GM21526 (cell line): Measurements from ENCODE around the gene MAP3K21.

Source experiments
- ATAC-seq: cut with Tn5 transposase; IDR thresholded peaks from one replicate; pipeline ENCODE4 v1.9.1; 2021; ENCODE audit warnings: moderate library complexity; ENCODE audit not compliant: unreplicated experiment, low FRiP score

Gene MAP3K21

DNA sequence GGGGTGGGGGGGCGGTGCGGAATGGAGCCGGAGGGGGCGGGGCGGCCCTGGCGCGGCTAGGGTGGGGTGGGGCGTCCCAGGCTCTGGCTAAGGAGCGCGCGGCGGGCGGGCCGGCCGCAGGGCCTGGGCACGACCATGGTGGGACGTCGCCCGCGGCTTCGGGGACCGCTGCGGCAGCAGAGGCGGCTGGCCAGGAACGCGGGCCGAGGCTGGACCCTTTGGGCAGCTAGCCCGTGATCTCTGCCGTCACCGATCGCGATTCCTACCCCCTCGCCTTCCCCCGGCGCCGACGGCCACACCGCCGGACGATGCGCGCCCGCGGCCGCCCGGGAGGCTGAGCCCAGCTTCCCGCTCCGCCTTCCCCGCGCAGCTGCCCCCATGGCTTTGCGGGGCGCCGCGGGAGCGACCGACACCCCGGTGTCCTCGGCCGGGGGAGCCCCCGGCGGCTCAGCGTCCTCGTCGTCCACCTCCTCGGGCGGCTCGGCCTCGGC, at the start of gene MAP3K21:
MAP3K21 (plus strand) TSS at position 74 of the 491 bp plus-strand sequence; CDS start at position 379, 305 bp downstream.
- peak; percentile 51 for ATAC-seq

DNA sequence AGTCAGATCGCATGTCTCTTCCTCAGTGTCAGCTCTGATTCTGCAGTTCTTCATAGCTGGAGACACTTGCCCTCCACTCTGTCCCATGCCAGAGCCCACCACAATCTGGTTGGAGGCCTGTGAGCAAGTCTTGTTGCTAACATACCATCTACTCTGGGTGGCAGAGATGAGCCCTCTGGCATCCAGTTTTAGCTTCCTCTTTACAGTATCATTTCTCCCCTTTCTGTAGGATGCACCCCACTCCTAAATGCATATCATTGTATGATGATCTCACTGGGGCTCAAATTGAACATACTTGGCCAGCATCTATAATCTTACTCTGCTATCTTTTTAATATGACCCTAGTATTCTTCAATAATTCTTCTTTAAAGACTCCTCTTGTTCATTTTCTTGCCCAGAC, 48.9 kb upstream of the MAP3K21 start:
- no peak for ATAC-seq

DNA sequence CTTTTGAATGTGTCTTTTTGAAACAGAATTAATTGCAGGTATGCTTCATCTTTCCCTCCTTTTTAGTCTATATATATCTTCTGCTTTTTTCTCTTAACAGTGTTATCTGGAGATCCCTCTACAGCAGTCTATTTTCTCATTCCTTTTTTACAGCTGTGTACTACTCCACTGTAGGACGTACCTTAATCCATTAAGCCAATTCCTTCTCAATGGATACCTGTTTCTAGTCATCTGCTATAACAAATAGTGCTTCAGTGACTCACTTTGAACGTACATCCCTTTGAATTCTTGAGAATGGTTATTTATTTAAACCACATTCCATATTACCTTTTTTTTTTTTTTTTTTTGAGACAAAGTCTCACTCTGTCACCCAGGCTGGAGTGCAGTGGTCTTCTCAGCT, 47.6 kb upstream of the MAP3K21 start:
- ATAC-seq: no peak

DNA sequence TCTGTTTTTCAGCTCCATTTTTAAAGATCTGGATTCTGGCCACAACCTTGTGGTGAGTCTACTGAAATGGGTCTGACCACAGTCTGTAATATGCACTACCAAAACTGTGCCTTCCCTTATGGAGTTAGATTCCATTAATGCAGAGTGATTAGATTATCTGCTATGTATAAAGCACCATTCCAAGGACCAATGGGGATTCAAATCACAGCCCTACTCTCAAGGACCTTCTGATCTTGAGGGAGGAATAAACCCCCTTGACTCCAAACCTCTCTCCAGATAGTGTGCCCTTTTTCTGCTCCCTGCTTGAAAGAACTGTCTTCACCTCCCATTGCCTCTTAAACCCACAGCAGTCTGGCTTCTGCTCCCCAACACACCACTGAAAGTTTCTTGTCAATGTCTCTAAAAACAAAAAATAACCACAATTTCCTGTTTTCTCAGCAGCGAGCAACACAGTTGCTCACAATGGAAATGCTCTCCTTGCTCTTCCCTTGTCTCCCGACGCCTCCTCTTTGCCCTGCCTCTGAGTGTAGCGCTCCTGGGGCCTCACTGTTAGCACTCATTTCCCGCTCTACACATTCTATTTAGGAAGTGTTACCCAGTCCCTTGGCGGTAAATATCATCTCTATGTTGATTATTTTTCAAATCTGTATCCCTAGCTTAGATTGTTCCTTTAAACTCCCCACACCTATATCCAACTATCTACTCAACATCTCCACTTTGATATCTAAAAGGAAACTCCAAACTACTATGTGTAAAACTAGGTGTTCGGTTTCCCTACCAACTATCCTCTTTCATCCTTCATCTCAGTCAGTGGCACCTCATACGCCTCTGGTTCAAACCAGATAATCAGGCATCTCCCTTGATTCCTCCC, 45.6 kb upstream of the MAP3K21 start:
- peak; percentile 92 for ATAC-seq

DNA sequence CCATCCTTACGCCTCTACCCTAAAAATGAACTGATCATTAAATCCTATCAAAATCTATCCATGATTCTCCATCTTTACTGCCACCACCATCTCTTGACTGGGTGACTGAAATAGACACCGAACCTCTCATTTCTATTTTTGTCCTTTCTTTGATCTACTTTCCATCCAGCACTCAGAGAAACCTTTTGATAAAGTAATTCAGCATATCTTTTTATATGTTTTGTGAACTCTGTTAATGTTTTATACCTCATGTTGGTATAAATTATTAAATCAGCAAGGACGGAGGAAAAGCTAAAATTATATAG, 45.0 kb upstream of the MAP3K21 start:
- no peak for ATAC-seq

DNA sequence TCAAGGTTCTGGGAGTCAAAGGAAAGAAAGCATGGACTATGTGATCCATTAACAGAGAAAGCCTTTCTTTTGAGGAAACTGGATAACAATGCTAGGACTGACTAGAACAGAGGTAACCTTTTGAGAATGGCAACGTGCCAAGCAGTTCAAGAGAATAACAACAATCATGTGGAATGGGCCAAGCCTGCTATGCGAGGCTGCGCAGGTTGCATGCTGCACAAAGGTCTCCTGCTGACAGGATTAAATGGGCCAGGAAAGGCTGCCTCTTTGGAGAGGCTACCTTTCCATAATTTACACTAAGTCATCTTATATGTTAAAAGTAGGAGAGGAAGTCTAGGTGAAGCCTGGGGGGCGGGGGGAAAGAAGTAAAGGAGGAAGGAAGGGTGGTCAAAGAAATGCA, 37.8 kb upstream of the MAP3K21 start:
- no peak for ATAC-seq

DNA sequence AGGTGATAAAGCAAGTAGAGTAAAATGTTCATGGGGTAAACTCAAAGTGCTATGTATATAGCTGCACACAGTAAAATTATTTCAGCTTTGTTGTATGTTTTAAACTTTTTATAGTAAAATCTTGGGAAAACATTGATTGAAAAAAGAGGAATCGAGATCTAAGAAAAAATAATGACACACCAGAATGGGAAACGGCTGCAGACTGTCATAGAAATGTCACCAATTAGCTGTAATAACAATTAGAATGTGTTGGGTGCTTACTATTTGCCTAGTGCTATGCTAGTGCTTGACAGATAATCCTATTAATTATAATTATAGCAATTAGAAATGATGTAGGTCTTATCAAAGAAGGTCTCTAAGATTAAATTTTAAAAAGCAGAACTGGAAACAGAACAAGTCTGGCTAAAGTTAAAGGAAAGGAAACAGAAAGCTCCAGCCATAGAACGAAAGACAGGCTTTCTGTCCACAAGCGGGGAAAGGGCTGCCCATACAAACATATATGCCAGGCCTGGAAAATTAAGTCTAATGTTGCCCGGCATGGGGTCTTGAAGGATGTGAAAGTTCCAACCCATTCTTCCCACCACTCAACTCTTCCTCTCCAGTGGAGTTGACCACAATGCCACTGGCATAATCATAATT, 37.0 kb upstream of the MAP3K21 start:
- ATAC-seq: no peak

DNA sequence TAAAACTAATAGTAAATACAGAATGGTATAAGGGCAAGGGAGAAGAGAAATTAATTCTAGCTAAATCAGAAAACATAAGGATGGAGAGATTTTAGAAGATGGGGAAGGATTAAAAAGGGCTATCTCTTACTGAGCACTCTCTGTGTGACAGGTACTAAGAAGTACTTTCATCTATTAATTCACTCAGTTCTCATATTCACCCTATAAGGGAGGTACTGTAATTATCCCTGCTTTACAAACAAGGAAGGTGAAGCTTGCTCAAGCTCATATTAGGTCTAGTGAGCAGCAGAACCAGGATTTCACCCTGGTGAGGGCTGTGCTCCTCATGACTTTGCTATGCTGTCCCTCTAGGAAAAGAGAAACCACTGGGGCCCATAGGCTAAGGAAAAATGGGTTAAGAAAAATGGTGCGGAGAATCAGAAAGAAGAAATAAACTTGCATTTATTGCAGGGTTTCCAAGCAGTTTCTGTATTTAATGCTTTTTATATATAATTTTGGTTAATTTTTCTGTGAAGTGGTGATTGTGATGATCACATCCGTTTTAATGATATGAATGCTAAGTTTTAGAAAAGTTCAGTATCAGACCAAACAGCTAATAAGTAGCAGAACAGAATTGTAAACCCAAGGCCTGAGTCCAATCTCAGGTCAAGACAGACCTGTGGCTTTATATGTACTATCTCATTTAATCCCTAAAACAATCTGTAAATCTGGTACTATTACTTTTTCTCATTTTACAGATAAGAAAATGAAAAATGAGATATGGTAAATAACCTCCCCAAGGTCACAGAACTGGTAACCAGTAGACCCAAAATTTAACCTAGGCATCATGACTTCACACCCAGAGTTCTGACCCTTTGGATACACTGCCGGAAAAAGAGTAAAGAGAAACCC, 33.7 kb upstream of the MAP3K21 start:
- ATAC-seq: no peak

DNA sequence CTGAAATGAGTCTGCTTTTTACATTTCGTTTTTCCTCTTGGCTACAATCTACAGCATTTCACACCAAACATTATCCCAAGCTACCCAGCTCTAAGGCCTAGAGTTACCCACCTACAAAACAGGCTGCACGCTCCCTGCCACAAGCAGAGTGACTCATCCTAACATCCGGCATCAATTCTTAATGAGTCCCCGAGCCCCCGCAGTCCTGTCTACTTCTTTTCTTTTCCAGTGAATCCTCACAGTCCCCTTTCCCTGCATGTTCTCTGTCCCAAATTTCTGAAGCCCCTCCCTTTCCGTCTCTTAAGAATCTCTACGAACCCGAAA, 32.6 kb upstream of the MAP3K21 start:
- ATAC-seq: peak; percentile 39

DNA sequence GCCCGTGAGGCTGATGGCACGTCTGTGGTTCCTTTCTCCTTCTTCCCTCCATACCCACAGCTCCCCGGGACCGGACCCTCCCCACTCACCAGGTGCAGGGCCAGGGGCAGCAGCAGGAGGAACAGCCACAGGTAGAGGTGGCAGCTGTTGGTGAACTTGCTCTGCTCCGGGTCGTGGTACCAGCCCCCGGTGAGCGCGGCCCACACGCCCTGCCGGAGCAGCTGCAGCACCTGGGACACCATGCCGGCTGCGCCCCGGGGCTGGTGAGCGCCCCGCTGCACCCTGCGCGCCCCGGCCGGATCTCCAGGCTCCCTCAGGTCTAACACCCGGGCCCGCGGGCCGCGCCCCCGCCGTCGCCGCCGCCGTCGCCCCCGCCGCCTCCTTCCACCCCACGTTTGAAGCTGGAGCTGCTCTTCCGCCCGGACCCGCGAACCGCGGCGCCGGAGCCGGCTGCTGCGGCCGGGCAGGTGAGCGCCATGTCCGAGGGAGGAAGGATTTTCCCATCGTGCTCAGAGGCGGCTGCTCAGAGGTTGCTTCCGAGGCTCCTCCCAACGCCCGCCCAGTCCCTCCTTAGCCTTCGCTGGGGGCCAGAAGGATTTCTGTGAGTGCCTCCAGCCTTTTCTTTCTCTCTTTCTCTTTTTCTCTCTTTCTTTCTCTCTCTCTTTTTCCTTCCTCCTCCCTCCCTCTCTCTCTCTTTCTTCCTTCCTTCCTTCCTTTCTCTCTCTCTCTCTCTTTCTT, 32.1 kb upstream of the MAP3K21 start, which contains the start of gene PCNX2:
PCNX2 (minus strand) TSS at position 489 of the 738 bp plus-strand sequence; CDS start at position 242, 247 bp downstream.
- ATAC-seq: peak; percentile 95

DNA sequence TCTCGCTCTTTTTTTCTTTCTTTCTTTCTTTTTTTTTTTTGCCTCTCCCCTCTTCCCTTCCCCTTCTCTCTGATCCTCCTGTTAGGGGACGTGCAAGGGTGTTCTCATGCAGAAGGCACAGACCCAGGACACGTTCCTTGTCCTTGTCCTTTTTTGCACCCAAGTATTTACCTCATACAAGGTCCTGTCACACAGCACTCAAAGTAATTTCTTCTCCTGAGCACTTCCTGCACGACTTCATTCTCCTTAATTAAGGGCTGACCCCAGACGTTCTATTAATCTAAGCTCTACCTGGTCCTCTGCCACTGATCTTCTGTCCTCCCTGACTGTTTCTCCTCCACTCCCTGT, 31.6 kb upstream of the MAP3K21 start:
- no peak for ATAC-seq

DNA sequence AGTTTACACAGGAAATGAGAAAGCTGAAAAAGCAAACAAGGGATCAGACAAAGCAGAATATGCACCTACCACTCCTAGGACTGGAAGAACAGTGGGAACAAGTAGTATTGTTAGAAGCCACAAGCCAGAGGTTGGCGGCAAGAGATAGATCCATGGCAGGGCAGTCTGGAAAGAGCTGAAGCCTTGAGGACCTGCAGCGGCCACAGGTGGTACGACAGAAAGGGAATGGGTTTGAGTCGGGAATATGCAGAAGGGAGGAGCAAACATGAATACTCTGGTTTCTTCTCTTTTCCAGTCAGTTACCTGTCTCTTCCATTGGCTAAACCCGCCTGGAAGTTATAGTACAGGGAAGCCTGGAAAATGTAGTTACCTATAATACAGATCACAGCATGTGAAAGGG, 28.1 kb upstream of the MAP3K21 start:
- no peak for ATAC-seq

DNA sequence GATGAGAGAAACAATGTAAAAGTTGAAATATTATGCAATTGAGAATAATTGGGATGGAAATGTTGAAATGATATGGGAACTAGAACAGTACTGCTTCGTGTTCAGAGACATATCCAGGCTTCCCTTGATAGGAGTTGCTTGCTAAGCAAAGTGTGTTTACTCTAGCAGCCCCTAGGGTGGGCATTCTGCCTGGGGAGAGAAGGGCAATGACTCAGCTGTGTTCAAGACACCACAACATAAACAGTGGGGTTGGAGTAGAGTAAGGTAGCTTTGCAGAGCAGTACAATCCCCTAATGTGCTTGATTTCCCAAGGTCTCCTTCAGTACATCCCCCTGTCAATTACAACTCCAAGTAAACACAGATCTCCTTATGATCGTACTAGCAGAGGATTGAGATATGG, 27.2 kb upstream of the MAP3K21 start:
- no peak for ATAC-seq

DNA sequence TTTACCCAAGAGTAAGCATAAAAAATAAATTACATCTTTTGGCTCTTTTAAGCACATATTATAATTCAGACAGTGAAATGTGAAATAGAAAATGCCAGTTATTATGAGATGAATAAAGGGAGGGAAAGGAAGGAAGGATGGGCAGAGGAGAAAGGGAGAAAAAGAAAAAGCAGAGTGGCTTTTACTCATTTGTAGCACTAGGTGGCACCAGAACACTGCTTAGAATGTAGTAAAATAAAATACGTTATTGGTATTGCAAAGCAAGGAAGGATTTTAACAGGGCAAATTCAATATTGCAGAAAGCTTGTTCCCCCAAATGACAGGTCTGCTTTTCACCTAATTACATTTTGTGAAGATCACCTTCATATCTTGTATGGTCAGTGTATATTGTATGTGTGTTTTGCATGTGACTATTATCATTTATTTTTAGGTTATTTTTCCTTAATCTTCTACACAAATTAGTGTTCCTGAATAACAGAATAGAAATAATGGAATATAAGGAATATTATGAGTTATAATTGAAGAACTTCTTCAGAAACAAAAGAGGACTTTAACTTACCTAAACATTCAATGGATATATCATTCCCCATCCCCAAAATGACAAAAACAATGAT, 22.9 kb upstream of the MAP3K21 start:
- ATAC-seq: no peak

DNA sequence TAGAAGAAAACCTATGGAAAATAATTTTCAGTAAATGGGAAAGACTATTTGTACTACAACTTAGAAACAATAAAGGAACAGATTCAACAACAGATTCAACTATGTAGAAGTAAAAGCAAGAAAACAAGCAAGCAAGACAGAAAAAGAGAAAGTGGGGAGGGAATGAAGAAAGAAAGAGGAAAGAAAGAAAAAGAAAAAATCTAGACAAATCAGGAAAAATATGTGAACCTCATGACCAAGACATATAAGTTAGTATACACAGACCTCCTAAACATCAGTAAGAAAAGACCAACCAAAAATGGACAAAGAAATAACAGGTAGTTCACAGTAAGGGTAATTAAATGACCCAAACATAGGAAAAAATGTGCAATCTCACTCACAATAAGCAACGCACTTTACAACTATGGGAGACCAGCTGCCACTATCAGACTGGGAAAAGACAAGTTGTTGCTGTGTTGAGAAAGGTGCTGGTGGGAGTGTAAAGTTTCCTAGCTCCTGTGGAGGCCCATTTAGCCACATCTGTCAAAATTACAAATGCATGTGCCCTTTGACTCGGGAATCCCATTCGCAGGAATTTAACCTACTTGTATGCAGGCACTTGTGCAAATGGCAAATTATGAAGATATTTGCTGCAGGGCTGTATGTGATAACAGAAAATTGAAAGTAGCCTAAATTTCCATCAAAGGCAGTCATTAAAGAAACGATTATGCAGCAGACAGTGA, 13.9 kb upstream of the MAP3K21 start:
- ATAC-seq: no peak

DNA sequence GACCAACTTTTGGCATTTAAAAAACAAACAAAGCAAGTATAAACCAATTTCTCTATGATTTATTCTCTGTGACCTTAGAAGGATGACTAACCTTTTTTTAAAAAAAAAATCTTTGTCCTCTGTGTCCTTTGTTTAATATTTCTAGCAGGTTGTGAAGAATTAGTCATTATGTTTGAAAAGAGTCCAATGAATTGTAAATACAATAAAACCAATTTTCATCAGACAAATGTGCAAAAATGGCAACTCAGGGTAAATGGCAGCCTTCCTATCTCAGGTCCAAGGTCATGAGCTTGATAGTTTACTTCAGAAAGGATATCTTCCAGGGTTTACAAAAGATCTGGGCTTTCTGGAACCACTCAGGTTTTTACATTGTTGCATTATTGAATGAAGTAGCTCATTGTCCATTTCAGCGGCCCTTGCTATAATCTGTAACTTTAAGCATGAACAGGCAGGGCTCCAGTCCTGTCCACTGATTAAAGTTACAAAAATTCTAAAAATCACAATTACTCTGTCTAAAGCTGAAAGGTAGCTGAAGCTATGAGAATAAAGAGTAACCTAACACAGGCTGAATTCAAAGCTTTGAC, 11.7 kb upstream of the MAP3K21 start:
- ATAC-seq: no peak

DNA sequence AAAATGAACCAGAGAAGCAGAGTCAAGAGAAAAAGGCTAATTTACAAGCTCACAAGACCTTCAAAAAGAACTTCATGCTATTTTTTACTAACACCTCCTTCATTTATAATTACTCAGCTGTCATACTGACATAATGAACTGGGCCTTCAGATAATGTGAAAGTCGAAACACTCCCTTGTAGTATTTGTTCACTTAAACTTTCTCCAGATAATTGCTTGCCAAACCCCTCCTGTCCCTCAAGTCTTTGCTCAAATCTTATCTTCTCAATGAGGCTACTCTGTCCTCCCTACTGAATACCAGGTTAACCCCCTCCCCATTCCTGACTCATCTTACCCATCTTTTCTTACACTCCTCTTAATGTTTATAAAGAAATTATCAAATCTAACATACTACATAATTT, 11.1 kb upstream of the MAP3K21 start:
- no peak for ATAC-seq

DNA sequence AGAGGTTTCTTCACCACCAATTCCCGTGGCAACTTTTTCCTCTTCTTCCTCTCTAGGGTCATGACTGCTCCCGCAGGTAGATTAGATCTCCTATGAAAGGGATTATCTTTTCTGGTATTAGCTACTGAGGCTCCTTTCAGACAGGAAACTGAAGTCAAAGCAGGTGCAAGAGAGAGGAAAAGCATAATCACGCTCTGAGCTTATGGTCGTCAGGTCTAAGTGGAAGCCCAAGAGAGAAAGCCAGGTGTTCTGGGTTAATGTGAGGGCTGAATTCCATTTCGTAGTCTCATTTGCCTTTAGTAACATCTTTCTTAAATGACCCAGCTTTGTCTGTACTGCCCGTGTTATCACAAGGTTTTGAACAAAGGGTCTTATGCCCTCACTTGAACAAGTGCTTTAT, 8.3 kb upstream of the MAP3K21 start:
- ATAC-seq: no peak

DNA sequence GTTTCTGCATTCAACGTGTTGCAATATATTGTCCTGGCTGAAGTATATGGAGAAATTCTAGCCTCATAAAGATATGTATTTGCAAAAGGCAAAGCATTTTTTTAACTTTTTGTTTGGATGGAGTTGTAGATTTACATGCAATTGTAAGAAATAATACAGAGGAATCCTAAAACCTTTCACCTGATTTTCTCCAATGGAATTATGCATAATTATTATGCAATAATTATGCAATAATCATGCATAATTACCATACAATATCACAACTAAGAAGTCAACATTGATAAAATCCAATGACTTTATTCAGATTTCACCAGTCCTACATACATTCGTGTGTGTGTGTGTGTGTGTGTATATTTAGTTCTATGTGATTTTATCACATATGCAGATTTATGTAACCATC, 7.5 kb upstream of the MAP3K21 start:
- no peak for ATAC-seq
